Calu3 (cell line): ENCODE results near the gene EXO5. TPM values are rescaled to one million over a fixed set of nuclear protein-coding genes. Genes with fewer than 3 reads are reported as not detected.

Experiments
- BruUV-seq: library from RNA; stranded (reverse); fragments of 400-500 nt; replicated peaks from 2 replicates; lab custom pipeline; 2021; lab: Mats Ljungman, UMichigan
- CTCF ChIA-PET: fragments of 300-600 bp; sonication (Branson Sonifier 250); formaldehyde crosslinking; loops from one replicate; lab custom pipeline; 2022; ENCODE audit warnings: antibody characterized with exemption; lab: Charles Lee
- DNase-seq: peaks from one replicate; pipeline ENCODE4 v3.0.0; 2022
- H3K27ac Mint-ChIP-seq: one replicate; pipeline ENCODE4 v1.8.0; 2022; ENCODE audit warnings: mixed read lengths; ENCODE audit not compliant: unreplicated experiment
- H3K27me3 Mint-ChIP-seq: one replicate; pipeline ENCODE4 v1.8.0; 2022; ENCODE audit warnings: mixed read lengths; ENCODE audit not compliant: unreplicated experiment
- H3K36me3 Mint-ChIP-seq: one replicate; pipeline ENCODE4 v1.8.0; 2022; ENCODE audit warnings: mild to moderate bottlenecking, moderate library complexity, mixed read lengths; ENCODE audit not compliant: insufficient read depth, unreplicated experiment
- H3K4me1 Mint-ChIP-seq: one replicate; pipeline ENCODE4 v1.8.0; 2022; ENCODE audit warnings: mild to moderate bottlenecking, low read depth, mixed read lengths; ENCODE audit not compliant: unreplicated experiment
- H3K4me3 Mint-ChIP-seq: one replicate; pipeline ENCODE4 v1.8.0; 2022; ENCODE audit warnings: mild to moderate bottlenecking, low read depth, moderate library complexity, mixed read lengths; ENCODE audit not compliant: unreplicated experiment
- H3K9me3 Mint-ChIP-seq: one replicate; pipeline ENCODE4 v1.8.0; 2022; ENCODE audit warnings: low read depth, mixed read lengths; ENCODE audit not compliant: unreplicated experiment
- CTCF ChIP-seq: fragments of 200-600 bp; IDR thresholded peaks from one replicate; pipeline ENCODE4 v1.8.0; 2022; ENCODE audit warnings: antibody characterized with exemption; ENCODE audit not compliant: unreplicated experiment
- intact Hi-C: fragments of 100-400 bp; cut with micrococcal nuclease; formaldehyde crosslinking; loops from one replicate; pipeline ENCODE4 v1.10.0; 2022; ENCODE audit not compliant: unreplicated experiment
- total RNA-seq: library from RNA; stranded (reverse); gene quantifications from 2 replicates; pipeline ENCODE4 v1.2.3, GENCODE V29; 2022

The EXO5 gene
- total RNA-seq, 1 experiment from 2014 or later = 12.2 TPM

GRCh38 chr1:40530735-40531380, 22.3 kb downstream of the EXO5 start:
- no peak for TF ChIP-seq CTCF
- BruUV-seq = TSS peak; percentile 96
- H3K4me3 Mint-ChIP-seq = peak overlapping the region; percentile 81
- DNase-seq = no peak
- peaks cover 3% of the 10 kb centered on the region for H3K9me3 Mint-ChIP-seq
- intact Hi-C loops = loop anchor here (10.0 kb wide), 1 partner anchor 454 kb away; no protein-coding TSS in a partner anchor
- CTCF ChIA-PET = interaction anchor here (1.5 kb wide), 1 partner anchor 22 kb away, joined by 3 read pairs; the partner anchor contains the start of gene EXO5
- H3K27ac Mint-ChIP-seq = peak overlapping the region; percentile 89
- H3K4me1 Mint-ChIP-seq = peaks cover 22% of the 10 kb centered on the region
- H3K27me3 Mint-ChIP-seq = no peaks in the 10 kb centered on the region
- H3K36me3 Mint-ChIP-seq = peaks cover 13% of the 10 kb centered on the region

GRCh38 chr1:40531381-40532061, 23.0 kb downstream of the EXO5 start, which contains the start of gene ZNF684:
TSS of gene ZNF684 (plus strand) at chr1:40531637. CDS start at chr1:40533167, 1,530 bp downstream.
- H3K9me3 Mint-ChIP-seq = no peaks in the 10 kb centered on the region
- H3K27me3 Mint-ChIP-seq = no peaks in the 10 kb centered on the region
- no peak for TF ChIP-seq CTCF
- intact Hi-C loops = loop anchor here (10.0 kb wide), 1 partner anchor 453 kb away; no protein-coding TSS in a partner anchor
- DNase-seq = peak; percentile 84
- CTCF ChIA-PET = interaction anchor here (0.6 to 1.5 kb wide), 4 partner anchors 23 to 698 kb away, joined by 3 to 4 read pairs (median 4); partner anchors contain the start of gene EXO5
- H3K36me3 Mint-ChIP-seq = peaks cover 13% of the 10 kb centered on the region
- peak within 1 kb of the TSS; percentile 81 for H3K4me3 Mint-ChIP-seq
- H3K27ac Mint-ChIP-seq = peak within 1 kb of the TSS; percentile 89
- H3K4me1 Mint-ChIP-seq = peaks cover 22% of the 10 kb centered on the region
- no TSS peak for BruUV-seq

- H3K9me3 Mint-ChIP-seq = no peaks in the 10 kb centered on the region
- no peak for TF ChIP-seq CTCF
- CTCF ChIA-PET = interaction anchor here (0.6 to 1.5 kb wide), 5 partner anchors 16 to 697 kb away, joined by 3 to 4 read pairs (median 4); partner anchors contain the start of gene EXO5
- H3K4me1 Mint-ChIP-seq = peaks cover 22% of the 10 kb centered on the region
- H3K27ac Mint-ChIP-seq = peak overlapping the region; percentile 89
- H3K4me3 Mint-ChIP-seq = peak overlapping the region; percentile 81
- no peak for DNase-seq
- intact Hi-C loops = loop anchor here (10.0 kb wide), 1 partner anchor 453 kb away; no protein-coding TSS in a partner anchor
- peaks cover 13% of the 10 kb centered on the region for H3K36me3 Mint-ChIP-seq
- no peaks in the 10 kb centered on the region for H3K27me3 Mint-ChIP-seq
- BruUV-seq = TSS peak; percentile 58
Measured at GRCh38 chr1:40532062-40532389, 23.5 kb downstream of the EXO5 start.

GRCh38 chr1:40532844-40533424, 24.4 kb downstream of the EXO5 start:
- BruUV-seq = no TSS peak
- Mint-ChIP-seq H3K27me3 (no peaks in the 10 kb centered on the region), H3K4me3 (no peak overlapping the region), H3K9me3 (no peaks in the 10 kb centered on the region), H3K4me1 (peaks cover 22% of the 10 kb centered on the region), H3K27ac (no peak overlapping the region), H3K36me3 (peaks cover 13% of the 10 kb centered on the region)
- CTCF ChIA-PET = interaction anchor here (0.6 to 1.2 kb wide), 3 partner anchors 15 to 82 kb away, joined by 3 to 4 read pairs (median 4); no protein-coding TSS in a partner anchor
- intact Hi-C loops = loop anchor here (10.0 kb wide), 1 partner anchor 452 kb away; no protein-coding TSS in a partner anchor
- peak; percentile 48 for DNase-seq
- TF ChIP-seq CTCF = peak; percentile 60
